ENCODE measurements around the gene SYTL3. TPM values are rescaled to one million over a fixed set of nuclear protein-coding genes. Genes with fewer than 3 reads are reported as not detected.

SYTL3 gene
- total RNA-seq, 1 experiment from 2014 or later: 0.09 TPM

- Histone ChIP-seq H3K79me2 (ENCODE audit: insufficient read depth, low read length) (no peaks in the 10 kb centered on the region), H3K27ac (ENCODE audit: insufficient read length, low read depth, low read length) (no peak overlapping the region), H3K14ac (ENCODE audit: insufficient read depth, low read length) (no peak overlapping the region), H3K23me2 (ENCODE audit: insufficient read length, low read depth, low read length, poor library complexity, severe bottlenecking) (no peaks in the 10 kb centered on the region), H4K5ac (ENCODE audit: insufficient read length, low read depth, low read length) (no peak overlapping the region), H3K79me1 (ENCODE audit: insufficient read depth, low read depth, low read length, poor library complexity, severe bottlenecking) (no peaks in the 10 kb centered on the region), H3K27me3 (ENCODE audit: insufficient read depth, low read length) (no peaks in the 10 kb centered on the region), H3K9ac (ENCODE audit: extremely low read depth, insufficient read length, low read length) (no peak overlapping the region), H3K56ac (ENCODE audit: insufficient read length, low read depth, low read length) (no peak overlapping the region), H3K18ac (ENCODE audit: insufficient read length, low read depth, low read length) (no peak overlapping the region), H2AFZ (ENCODE audit: low read length) (no peak overlapping the region), H3K4me1 (ENCODE audit: insufficient read depth, low read length) (no peaks in the 10 kb centered on the region), H2BK12ac (ENCODE audit: insufficient read length, low read depth, low read length) (no peak overlapping the region), H2BK5ac (ENCODE audit: insufficient read length, low read length) (no peak overlapping the region), H3K4me2 (ENCODE audit: insufficient read depth, insufficient read length, low read length) (no peak overlapping the region), H2AK5ac (ENCODE audit: insufficient read length, low read length) (no peak overlapping the region), H2BK120ac (ENCODE audit: low read depth, low read length, poor library complexity, severe bottlenecking) (no peak overlapping the region), H3K4ac (ENCODE audit: low read depth, low read length) (no peak overlapping the region), H2BK20ac (ENCODE audit: low read depth, low read length, poor library complexity, severe bottlenecking) (no peak overlapping the region), H4K20me1 (ENCODE audit: control insufficient read depth, insufficient read depth, insufficient read length) (no peaks in the 10 kb centered on the region), H4K8ac (replicated peaks; ENCODE audit: insufficient read length, low read depth, low read length) (no peak overlapping the region), H3K9me3 (ENCODE audit: control insufficient read depth, low read depth, low read length) (no peaks in the 10 kb centered on the region), H4K91ac (ENCODE audit: insufficient read length, low read depth, low read length) (no peak overlapping the region), H2BK15ac (ENCODE audit: low read depth, low read length) (no peak overlapping the region), H3K23ac (ENCODE audit: insufficient read length, low read depth, low read length) (no peak overlapping the region), H3T11ph (ENCODE audit: low read length) (no peak overlapping the region)
- Mint-ChIP-seq H3K27me3 (ENCODE audit: low read depth) (no peaks in the 10 kb centered on the region), H3K4me1 (peaks cover 15 to 21% of the 10 kb centered on the region in 2 experiments), H3K36me3 (ENCODE audit: insufficient read depth in 1 of 3, low read depth in 3 of 3) (peaks cover 24 to 69% (median 50%) of the 10 kb centered on the region in 3 experiments; a peak in 6 of 7 replicates), H3K4me3 (no peak overlapping the region), H3K27ac (peak overlapping the region; percentile 40 to 92 (median 71); a peak in 5 of 7 replicates), H3K9me3 (no peaks in the 10 kb centered on the region)
- TF ChIP-seq, protein P1, sequence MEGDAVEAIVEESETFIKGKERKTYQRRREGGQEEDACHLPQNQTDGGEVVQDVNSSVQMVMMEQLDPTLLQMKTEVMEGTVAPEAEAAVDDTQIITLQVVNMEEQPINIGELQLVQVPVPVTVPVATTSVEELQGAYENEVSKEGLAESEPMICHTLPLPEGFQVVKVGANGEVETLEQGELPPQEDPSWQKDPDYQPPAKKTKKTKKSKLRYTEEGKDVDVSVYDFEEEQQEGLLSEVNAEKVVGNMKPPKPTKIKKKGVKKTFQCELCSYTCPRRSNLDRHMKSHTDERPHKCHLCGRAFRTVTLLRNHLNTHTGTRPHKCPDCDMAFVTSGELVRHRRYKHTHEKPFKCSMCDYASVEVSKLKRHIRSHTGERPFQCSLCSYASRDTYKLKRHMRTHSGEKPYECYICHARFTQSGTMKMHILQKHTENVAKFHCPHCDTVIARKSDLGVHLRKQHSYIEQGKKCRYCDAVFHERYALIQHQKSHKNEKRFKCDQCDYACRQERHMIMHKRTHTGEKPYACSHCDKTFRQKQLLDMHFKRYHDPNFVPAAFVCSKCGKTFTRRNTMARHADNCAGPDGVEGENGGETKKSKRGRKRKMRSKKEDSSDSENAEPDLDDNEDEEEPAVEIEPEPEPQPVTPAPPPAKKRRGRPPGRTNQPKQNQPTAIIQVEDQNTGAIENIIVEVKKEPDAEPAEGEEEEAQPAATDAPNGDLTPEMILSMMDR (conservative IDR thresholded peaks at IDR 0.05): no peak
- WGBS (ENCODE audit: extremely low coverage, insufficient read length, low lambda C conversion rate): no CpG with 5 or more reads among the region's 19 CpGs
- DNase-seq: no peak
Measured at GRCh38 chr6:158630938-158631616, 18.8 kb upstream of the SYTL3 start.

Measured in H9 (cell line).